ENCODE results near the gene LARP6. TPM values are rescaled to one million over a fixed set of nuclear protein-coding genes. Genes with fewer than 3 reads are reported as not detected.
"Not testable (repeated sequence)": the region's sequence is repeated elsewhere in the genome, so short reads cannot be mapped to it uniquely, and the experiment has no call there.

Gene LARP6
- total RNA-seq, 1 donor from 2014 or later: 37.8 TPM

- intact Hi-C loops (cut with DNase I): not testable (repeated sequence)
These were observed 49.6 kb downstream of the LARP6 start for GRCh38 chr15:70804388-70804787.

GRCh38 chr15:70802629-70803028, 51.3 kb downstream of the LARP6 start:
- intact Hi-C loops (cut with DNase I): no loop called here
- no peak for DNase-seq (ENCODE audit: low spot score)

More at GRCh38 chr15:70804388-70804787, 49.6 kb downstream of the LARP6 start:
- DNase-seq (ENCODE audit: low spot score): not testable (repeated sequence)

- no peak for DNase-seq (ENCODE audit: low spot score)
- intact Hi-C loops (cut with DNase I): no loop called here
These were observed 52.8 kb downstream of the LARP6 start for GRCh38 chr15:70801109-70801508.

DNA sequence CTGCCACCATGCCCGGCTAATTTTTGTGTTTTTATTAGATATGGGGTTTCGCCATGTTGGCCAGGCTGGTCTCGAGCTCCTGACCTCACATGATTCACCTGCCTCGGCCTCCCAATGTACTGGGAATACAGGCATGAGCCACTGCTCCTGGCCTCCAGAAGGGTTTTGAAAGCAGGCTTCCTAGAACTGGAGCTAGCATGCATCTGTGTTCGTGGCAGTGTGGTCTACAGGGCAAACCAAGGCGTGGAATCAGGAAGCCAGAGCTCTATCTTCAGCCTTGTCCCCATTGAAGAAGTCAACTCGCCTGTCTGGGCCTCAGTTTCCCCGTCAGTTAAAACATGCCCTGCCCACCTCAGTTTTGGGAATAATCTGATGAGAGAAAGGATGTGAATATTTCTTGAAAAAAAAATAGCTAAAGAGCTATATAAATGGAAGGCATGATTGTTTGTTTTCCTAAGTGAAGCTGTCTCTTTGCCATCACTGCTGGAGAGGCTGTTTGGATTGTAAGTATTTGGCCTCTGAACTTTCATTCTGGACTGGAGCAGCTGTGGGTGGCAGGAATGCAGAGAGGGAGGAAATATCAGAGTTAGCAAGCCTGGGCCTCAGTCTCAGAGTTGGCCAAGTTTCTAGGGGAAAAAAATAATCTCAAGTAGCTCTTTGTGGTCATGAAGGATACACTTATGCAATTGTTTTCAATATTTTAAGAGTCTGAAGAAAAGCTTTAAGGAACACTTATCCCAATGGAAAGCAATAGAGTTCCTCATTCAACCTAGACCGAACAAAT, 54.1 kb downstream of the LARP6 start:
- no peak for DNase-seq (ENCODE audit: low spot score)
- intact Hi-C loops (cut with DNase I): loop anchor here (5.0 kb wide), 1 partner anchor 38 kb away; the partner anchor contains the start of gene UACA

GRCh38 chr15:70797464-70797863, 56.5 kb downstream of the LARP6 start:
- DNase-seq (ENCODE audit: low spot score): no peak
- intact Hi-C loops (cut with DNase I): loop anchor here (5.0 kb wide), 1 partner anchor 35 kb away; the partner anchor contains the start of gene UACA

DNA sequence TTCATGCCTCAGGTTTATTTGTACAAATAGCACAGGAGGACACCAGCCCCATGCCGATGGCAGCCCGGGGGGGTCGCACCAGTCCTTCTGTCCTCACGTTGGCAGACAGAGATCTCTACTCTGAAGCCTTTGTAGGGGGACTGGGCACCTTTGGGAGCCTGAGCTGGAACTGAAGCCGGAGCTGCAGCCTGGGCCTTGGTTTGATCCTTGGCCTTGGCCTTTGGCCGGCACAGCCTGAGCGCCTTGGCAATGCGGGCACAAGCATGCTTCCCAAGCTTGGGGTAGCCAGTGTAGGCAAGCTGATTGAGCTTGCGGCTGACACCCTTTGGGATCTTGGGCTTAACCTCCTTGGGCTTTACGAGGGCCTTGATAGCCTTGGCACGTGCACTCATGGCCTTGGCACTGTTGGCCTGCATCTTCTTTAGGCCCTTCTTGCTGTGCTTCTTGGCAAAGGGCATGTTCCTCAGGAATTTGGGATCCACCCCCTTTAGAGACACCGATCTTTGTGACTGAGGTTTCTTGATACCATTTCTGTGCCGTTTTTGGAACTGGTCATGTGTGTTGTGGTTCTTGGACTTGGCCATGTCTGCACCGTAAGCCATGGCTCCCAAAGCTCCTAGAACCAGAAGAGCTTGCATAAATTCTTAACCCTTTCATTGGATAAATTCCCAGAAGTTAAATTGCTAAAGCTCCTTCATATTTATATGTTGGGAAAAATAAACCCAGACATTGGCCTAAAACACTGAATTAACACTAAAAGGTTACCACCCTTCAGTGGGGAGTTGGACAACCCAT, 57.2 kb downstream of the LARP6 start:
- intact Hi-C loops (cut with DNase I): loop anchor here (5.0 kb wide), 1 partner anchor 34 kb away; the partner anchor contains the start of gene UACA
- no peak for DNase-seq (ENCODE audit: low spot score)

- no peak for DNase-seq (ENCODE audit: low spot score)
- intact Hi-C loops (cut with DNase I): loop anchor here (5.0 kb wide), 1 partner anchor 33 kb away; the partner anchor contains the start of gene UACA
These were observed 58.7 kb downstream of the LARP6 start for GRCh38 chr15:70795311-70795665.

DNA sequence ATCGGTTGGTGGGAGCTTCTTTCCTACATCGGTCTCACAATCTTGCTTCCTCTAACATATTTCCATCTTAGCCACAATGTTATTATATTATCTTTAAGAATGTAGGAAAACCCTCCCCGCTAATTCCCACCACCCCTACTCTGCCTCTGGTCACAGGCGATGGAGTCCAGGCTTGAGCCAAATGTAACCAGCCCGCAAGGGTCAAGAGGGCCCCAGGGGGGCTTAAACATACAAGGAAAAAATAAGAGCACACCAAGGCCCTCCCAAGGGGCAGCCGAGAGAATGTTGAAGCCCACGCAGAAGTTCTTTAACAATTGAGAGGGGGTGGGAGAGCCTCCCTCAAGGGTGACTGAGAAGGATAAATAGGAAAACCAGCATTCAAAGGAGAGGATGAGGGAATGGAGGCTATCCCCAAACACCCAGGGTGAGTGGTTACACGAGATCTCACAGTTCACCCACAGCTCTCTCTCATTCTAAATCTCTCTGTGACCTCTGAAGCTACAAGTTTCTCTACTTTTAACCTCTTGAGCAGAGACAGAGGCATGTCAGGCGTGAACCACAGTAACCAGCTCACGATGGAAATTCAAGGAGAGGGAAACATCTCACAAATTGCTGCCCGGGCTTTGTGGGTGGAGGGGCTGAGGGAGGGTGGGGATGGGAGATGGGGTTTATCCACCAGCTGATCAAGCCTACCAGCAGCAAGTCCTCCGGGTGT, 59.2 kb downstream of the LARP6 start:
- DNase-seq (ENCODE audit: low spot score): no peak

GRCh38 chr15:70793694-70794093, 60.3 kb downstream of the LARP6 start:
- DNase-seq (ENCODE audit: low spot score): no peak
- intact Hi-C loops (cut with DNase I): no loop called here

More for the DNA sequence above, 59.2 kb downstream of the LARP6 start:
- intact Hi-C loops (cut with DNase I): loop anchor here (5.0 kb wide), 1 partner anchor 32 kb away; the partner anchor contains the start of gene UACA

GRCh38 chr15:70792171-70792573, 61.8 kb downstream of the LARP6 start:
- DNase-seq (ENCODE audit: low spot score): no peak
- intact Hi-C loops (cut with DNase I): no loop called here

- intact Hi-C loops (cut with DNase I): no loop called here
- DNase-seq (ENCODE audit: low spot score): no peak
These were observed 62.7 kb downstream of the LARP6 start for GRCh38 chr15:70791259-70791658.

GRCh38 chr15:70789213-70789612, 64.7 kb downstream of the LARP6 start:
- DNase-seq (ENCODE audit: low spot score): no peak
- intact Hi-C loops (cut with DNase I): no loop called here

DNA sequence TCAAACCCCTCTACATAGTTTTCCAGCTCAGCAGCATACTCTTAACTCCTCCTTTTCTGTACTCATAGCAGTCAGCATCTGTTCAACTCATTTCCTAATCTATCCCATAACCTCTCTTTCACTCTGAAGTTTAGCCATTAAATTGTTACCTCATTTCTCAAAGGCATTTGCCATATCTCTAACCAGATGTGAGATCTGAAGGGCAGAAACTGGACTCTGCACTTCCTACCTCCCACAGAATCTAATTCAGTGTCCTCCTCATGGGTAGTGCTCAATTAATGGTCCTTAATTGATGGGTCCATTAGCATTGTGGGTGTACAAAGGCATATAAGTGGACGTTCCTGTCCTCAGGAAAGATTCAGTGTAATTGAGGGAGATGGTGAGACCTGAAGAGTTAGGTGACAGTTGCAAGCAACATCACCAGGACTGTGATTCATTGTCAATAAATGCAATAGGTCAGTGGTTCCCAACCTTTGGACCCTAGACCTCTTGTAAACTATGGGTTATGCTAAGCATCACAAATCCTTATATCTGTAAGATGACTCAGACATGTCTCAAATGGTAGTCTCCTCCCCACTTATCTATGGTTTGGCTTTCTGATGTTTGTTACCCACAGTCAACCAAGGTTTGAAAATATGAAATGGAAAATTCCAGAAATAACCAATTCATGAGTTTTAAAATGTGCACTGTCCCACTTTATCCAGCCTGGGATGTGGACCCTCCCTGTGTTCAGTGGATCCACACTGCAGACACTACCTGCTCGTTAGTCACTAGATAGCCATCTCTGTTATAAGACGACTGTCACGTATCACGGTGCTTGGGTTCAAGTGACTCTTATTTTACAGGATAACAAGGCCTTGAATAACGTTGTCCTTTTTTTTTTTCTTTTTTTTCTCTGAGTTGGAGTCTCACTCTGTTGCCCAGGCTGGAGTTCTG, 65.6 kb downstream of the LARP6 start:
- DNase-seq (ENCODE audit: low spot score): no peak
- intact Hi-C loops (cut with DNase I): no loop called here

DNA sequence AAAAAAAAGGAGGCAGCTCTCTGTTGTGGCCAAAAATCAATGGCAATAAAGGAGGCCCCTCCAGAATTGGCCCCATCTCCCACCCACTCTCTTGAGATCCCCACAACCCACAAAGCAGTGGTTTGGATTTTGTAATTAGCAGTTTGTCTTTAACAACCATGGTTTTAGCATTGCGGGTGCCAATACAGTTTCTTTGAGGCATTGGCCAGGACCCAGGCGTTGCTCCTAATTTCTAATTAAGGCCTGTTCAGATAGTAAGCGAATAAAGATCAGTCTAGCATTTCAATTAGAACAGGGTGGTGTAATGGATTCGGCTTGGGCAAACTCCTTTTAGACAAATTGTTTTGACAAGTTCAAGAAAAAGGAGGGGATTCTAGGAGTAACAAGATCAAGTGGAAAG, 67.0 kb downstream of the LARP6 start:
- no peak for DNase-seq (ENCODE audit: low spot score)
- intact Hi-C loops (cut with DNase I): no loop called here

DNA sequence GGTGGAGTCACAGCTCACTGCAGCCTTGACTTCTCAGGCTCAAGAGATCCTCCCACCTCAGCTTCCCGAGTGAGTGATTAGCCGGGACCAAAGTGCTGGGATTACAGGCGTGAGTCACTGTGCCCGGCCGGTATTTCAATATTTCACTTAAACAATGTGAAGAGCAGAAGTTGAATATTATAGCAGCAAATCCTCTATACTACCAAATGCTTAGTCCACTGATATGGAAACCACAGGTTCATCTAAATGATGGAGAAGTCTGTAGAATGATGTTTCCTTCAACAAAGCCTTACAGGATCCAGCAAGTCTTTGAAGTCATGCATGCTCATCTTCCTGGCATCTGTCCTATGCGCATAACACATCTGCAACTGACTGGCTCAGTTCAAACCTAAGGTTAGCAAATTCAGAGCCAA, 70.3 kb downstream of the LARP6 start:
- intact Hi-C loops (cut with DNase I): no loop called here
- DNase-seq (ENCODE audit: low spot score): no peak

GRCh38 chr15:70783041-70783440, 70.9 kb downstream of the LARP6 start:
- intact Hi-C loops (cut with DNase I): no loop called here
- no peak for DNase-seq (ENCODE audit: low spot score)

DNA sequence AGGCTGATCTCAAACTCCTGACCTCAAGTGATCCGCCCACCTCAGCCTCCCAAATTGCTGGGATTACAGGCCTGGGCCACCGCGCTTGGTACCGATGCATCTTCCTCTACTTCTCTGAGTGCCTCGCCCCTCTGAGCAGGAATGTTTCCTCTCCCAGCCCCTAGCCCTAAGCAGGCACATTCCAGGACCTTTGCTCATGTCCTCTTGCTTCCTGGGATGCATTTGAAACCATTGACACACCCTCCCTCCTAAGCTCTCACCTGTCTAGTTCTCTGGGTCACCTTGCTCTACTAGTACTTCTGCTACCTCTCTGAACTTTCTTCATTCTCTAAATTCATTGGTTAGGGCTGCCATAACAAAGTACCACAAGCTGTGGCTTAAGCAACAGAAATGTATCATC, 72.7 kb downstream of the LARP6 start:
- DNase-seq (ENCODE audit: low spot score): no peak
- intact Hi-C loops (cut with DNase I): no loop called here

Measured in cardiac septum (tissue), 1 donor.